GM10847 (cell line): ENCODE measurements around the gene APCDD1L.

Source experiments
- POLR2A ChIP-seq: IDR thresholded peaks from 2 replicates; pipeline ENCODE4 v1.6.1; 2011; ENCODE audit not compliant: insufficient read length; ENCODE audit errors: extremely low read depth

Gene APCDD1L

DNA sequence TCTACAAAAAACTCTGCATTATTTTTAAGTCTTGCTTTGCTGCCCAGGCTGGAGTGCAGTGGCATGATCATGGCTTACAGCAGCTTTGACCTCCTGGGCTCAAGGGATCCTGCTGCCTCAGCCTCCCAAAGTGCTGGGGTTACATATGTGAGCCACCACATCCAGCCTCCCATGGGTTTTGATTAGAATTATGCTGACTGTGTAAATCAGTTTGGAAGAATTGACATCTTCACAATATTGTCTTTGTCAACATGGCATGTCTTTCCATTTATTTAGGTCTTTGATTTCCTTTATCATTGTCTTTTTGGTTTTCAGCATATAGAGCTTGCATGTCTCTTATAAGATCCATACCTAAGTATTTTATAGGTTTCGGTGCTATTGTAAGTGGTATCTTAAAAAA, 13.2 kb upstream of the APCDD1L start:
- TF ChIP-seq POLR2A = no peak

DNA sequence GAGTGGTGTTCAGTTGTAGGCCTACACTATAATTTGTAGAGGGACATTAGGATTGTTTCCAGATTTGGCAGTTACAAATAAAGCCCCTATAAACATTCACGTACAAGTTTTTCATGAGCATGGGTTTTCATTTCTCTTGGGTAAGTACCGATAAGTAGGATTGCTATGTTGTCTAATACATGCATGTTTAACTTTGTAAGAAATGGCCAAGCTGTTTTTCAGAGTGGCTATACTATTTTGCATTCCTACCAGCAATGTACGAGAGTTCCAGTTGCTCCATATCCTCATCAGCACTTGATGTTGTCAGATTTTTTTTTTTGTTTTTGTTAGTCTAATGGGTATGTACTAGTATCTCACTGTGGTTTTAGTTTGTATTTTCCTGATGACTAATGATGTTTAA, 11.2 kb upstream of the APCDD1L start:
- no peak for TF ChIP-seq POLR2A

DNA sequence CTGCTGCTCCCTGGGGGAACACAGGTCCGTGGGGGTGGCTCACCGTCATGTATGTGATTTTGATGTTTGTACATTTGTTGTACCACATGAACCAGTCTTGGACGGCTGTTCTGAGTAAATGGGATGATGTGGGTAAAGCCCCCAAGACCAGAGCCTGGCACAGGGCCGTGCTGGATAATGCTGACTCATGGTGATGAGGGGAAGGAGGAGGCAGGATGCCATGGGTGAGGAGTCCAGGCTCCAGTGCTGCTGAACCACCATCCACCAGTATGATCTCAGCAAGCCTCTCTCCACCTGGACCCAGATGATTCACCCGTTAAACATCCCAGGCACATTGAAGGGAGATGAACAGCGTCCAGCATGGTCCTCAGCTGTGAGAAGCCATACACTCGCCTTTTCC, 9.6 kb upstream of the APCDD1L start:
- no peak for TF ChIP-seq POLR2A

DNA sequence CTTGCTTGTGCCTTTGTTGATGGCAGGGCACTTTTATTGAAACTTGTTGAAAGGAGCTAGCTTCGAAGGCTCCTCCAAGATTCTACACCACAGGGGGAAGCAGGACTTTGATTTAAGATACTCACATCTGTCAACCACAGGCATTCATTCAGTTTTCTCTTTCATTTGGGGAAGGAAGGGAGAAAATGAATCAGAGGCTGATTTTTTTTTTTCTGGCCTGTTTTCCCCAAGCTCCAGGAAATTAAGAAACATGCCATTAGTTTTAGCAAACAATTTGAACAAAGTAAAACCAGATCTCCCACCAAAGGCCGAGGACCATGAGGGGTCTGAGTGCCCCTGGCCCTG, 8.7 kb upstream of the APCDD1L start:
- no peak for TF ChIP-seq POLR2A

DNA sequence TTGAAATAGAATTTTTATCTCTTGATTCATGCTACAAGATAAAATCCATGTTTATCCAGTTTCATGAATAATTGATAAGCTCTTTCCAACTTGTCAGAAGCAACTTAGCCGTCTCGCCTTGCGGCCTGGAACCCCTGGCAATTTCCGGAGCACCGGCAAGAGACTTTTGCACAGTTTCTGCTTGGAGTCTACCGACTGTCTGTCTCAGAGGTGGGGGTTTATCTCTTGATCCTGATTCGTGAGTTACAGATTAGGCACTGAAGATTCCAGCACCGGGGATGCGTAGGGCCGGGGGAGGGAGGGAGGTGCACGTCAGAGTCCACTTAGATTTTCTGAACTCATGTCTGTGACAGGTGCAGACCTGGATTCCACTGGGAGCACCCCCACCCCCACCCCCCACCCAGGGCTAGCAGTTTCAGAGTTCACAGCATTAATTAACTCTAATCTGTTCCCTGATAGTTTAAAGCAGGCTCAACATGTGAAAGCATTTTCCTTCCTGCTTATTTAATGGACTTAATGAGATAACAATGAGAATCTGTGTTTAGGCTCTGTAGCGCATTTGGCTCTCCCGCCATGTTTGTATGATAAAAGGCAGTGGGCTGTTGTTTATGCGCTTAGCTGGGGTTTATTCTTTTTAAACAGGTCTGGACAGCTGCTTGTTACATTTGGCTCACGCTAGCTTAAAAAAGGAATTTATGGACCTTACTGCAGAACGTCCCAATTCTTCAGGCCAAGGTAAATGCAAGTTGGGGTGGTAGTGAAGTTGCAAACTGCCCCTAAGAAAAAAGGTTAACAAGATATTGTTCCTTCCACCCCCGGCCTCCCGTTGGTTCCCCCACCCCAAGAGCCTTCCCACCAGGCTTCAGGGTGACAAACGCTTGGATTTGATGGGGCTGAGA, 8.1 kb upstream of the APCDD1L start:
- no peak for TF ChIP-seq POLR2A

DNA sequence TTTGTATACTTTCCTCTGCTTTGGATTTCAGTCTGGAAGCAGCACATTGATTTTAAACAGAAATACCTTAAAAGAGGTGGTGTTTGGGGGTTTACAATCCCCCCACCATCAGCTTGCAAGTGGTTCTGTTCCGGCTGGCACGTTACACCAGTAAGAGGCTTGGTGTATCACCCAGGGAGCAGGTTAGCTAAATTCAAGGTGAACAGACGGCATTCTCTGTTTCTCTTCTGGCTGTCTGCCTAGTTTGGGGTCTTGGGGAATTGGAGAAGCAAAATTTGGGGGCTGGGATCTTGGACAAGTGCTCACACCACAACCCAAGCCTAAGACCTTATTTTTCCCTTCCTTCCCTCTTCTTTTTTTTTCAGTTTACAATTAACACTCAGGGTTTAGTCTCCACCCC, 7.5 kb upstream of the APCDD1L start:
- no peak for TF ChIP-seq POLR2A

DNA sequence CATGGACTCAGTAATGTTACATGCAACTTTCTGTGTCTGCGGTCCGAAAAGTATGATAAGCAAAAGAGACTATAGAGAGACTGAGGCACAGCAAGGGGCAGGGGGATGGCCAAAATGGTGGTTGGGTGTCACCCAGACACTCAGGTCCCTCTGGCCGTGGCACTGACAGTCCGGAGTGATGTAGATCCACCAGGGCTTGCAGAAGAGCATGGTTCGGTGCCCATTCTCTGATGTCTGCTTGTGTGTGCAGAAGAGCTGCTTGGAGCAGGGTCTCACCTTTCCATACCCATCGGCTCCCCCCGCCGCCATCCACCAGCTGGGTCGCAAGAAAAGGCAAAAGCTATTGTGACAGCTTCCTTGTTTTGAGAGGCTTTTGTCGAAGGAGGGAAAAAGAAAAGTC, 6.6 kb upstream of the APCDD1L start:
- no peak for TF ChIP-seq POLR2A

DNA sequence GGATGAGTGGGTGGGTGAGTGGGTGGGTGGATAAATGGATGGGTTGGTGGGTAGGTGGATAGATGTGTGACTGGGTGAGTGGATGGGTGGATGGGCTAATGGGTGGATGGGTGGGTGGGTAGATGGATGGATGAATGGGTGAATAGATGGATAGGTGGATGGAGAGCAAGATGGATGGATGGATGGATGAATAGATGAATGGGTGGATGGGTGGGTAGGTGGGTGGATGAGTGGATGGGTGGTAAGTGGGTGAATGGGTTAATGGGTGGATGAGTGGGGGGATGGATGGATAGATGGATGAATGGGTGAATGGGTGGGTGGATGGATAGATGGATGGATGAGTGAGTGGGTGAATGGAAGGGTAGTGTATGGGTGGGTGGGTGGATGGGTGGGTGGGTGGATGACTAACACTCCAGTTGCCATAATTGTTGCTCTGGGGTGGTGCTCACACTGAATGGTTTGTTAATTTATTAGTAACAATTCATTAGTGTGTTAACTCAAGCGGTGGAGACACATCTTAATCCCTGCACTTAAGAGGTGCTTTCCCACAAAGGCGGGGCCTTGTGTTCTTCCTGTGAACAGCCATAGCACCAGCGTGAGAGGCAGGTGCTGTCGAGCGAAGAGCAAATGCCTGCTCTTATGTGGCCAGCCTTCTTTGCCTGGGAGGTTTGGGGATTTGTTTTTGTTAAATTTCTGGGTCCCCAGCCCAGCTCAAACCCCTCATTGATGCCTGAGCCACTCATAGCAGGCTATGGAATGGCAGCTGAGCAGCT, 4.9 kb upstream of the APCDD1L start:
- no peak for TF ChIP-seq POLR2A

DNA sequence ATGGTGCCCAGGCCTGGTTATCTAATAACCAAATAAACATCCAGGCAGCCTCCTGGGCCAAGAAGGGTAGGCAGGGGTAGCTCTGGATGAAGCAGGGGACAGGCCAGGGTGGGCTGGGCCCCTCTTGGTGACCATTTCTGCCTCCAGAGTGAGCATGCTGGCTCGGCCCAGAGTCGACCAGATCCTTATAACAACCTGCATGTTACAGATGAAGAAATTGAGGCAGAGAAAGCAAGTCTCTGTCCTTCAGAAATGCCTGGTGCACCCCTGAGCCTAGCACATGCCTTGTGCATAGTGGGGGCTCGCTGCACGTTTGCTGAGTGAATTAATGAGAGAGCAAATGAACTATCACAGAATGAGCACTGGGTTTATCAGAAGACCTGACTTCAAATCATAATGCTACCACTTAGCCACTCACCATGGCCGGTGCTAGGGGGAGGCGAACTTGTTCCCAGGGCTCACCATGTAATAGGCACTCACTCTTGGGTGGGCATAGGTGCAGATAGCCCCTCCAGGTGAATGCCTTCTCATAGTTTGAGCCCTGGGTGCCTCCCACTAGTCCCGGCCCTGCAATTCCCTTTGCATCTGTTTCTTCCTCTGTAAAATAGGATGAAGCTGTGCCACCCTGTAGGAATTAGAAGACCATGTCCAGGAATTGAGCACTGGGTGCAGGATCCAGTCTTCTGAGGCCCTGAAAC, 3.8 kb upstream of the APCDD1L start:
- no peak for TF ChIP-seq POLR2A

DNA sequence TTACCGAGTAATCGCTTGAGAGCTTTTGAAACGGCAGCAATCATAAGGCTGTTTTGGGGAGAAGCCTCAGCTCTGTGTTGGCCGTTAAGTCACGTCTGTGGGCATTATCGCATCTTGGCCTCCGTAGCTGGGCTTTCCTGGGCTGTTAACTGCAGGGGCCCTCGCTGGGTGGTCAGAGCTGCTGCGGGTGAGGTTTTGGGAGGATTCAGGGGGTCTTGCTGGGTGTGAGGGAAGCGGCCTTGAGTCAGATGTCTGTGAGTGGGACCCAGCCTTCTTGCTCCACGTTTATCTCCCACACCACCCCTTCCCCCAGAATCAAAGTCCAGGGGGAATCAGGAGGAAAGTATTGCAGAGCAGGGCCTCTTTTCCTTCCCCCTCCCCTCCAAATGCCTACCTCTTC, 3.2 kb upstream of the APCDD1L start:
- TF ChIP-seq POLR2A = no peak

DNA sequence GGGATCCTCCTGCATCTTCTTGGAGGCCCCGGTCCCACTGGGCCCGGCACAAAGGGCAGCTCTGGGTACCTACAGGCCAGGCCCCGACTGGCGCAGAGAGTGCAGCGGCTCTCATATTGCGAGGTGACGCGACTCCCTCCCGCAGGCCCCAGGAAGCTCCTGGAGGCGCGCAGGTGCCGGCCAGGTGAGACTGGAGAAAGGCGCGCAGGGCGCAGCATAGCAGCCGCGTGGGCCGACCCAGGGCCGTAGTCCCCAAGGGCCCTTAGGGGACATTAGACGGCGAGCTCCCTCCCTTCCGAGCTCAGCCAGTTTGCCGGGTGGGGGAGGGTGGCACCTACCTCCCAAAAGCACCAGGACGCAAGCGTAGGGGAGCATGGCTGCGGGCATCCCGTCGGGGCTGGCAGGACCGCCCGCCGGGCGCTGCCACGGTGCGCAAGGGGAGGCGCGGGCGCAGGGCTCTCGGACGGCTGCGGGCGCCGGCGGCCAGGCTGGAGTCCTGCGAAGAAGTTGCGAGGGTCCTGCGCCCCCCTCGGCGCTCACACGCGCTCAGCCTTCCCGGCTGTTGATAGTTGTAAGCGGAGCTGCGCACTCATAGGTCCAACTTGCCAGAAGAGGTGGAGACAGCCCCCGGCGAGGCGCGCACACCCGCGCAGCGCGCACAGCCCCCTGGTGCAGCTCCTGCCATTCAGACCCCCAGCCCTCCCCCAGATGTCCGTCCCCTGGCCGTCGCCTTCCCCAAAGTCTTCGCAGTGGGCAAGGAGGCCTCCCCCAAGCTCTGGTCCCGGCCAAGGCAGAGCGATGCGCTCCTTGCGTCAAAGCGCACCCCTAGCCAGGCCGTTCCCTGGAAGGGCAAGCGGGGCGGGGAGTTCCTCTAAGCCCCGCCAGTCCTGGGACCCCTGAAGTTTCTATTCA, 622 bp downstream of the APCDD1L start:
- TF ChIP-seq POLR2A = no peak

DNA sequence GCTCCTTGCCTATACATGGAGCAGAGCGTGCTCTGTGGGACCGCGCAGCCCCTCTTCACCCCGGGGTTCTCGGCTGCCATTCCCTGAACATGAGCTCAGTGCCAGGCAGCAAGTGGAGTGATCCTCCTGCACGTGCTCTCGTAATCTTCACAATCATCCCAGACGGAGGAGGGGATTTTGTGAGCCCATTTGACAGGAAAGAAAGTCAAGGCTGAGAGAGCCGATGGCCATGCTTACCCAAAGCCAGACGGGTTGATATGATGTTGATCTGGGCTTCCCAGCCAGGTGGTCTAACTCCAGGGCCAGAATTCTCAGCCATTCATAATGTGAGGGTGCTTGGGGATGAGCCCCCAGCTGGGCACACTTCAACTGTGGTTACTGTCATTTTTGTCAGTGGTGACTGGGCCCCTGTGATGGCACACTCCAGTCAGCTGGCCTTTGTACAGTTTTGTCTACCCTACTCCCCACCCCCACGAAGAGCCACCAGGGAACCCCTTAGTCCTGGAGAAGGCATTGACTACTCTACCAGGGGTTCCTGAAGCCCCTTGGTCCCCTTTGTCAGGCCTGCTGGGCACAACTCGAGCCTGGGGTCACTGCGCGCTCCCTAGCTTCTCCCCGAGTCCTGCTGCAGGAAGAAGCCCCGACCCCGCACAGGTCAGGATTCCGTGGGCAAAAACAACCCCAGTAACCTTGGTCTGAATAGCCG, 1.5 kb downstream of the APCDD1L start:
- TF ChIP-seq POLR2A = no peak

DNA sequence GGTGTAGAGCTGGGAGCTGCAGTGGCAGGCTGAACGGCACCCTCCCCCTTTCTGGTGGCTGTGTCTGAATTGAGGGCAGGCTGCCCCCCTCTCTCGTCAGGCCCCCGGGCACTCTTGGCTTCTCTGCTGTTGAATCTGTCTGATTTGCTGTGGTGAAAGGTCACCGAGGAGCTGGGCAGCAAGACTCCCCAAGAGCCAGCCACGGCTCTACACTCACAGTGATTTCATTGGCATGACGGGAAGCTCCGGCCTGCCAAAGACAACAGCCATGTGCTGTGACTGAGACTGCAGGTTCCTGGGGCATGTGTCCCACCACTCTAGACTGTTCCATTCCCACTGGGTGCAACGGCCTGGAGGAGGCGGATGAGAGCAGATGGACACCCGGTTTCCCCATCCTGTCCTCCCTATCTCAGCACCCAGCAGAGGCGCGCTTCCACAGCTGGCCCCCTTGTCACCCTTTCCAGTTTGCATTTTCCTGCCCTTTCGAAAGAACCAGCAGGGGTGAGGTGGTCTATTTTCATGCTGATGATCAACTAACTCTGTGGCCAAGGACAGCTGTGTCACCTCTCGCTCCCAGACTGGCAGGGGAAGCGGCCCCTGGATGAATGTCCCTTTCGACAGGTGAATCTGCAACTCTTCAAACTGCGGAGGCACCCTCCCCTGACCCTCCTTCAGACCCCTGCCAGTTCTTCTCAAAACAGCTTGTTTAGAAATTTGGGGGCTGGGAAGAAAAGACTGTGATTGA, 2.2 kb downstream of the APCDD1L start:
- no peak for TF ChIP-seq POLR2A

DNA sequence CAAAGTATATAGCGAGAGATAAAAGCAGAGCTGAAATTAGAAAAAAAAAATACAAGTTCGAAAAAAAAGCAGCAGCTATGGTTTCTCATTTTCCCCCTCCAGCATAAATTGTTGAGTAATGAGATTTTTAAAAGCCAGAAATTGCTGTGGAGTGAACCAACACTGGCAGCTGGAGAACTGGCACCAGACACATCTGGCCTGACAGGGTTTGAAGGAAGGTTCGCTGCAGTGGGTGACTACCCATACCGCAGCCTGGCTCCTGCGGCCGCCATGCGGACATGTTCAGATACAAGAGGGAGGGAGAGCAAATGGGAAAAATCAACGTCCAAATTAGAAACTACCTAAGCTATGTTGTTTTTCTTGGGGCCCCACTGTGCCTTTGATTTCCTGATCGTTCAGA, 3.3 kb downstream of the APCDD1L start:
- no peak for TF ChIP-seq POLR2A
